NCI-H2081 (cell line): ENCODE data around the gene GREB1.
A peak's percentile ranks its signal among the peaks of the same experiment; 100 is the strongest.

Experiments used
- DNase-seq, 2 experiments: peaks; one replicate each; lab custom pipeline; 2025; lab: John Stamatoyannopoulos, UW

The GREB1 gene, protein sequence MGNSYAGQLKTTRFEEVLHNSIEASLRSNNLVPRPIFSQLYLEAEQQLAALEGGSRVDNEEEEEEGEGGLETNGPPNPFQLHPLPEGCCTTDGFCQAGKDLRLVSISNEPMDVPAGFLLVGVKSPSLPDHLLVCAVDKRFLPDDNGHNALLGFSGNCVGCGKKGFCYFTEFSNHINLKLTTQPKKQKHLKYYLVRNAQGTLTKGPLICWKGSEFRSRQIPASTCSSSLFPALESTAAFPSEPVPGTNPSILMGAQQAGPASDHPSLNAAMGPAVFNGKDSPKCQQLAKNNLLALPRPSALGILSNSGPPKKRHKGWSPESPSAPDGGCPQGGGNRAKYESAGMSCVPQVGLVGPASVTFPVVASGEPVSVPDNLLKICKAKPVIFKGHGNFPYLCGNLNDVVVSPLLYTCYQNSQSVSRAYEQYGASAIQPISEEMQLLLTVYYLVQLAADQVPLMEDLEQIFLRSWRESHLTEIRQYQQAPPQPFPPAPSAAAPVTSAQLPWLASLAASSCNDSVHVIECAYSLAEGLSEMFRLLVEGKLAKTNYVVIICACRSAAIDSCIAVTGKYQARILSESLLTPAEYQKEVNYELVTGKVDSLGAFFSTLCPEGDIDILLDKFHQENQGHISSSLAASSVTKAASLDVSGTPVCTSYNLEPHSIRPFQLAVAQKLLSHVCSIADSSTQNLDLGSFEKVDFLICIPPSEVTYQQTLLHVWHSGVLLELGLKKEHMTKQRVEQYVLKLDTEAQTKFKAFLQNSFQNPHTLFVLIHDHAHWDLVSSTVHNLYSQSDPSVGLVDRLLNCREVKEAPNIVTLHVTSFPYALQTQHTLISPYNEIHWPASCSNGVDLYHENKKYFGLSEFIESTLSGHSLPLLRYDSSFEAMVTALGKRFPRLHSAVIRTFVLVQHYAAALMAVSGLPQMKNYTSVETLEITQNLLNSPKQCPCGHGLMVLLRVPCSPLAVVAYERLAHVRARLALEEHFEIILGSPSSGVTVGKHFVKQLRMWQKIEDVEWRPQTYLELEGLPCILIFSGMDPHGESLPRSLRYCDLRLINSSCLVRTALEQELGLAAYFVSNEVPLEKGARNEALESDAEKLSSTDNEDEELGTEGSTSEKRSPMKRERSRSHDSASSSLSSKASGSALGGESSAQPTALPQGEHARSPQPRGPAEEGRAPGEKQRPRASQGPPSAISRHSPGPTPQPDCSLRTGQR (N-terminal part only)

DNA sequence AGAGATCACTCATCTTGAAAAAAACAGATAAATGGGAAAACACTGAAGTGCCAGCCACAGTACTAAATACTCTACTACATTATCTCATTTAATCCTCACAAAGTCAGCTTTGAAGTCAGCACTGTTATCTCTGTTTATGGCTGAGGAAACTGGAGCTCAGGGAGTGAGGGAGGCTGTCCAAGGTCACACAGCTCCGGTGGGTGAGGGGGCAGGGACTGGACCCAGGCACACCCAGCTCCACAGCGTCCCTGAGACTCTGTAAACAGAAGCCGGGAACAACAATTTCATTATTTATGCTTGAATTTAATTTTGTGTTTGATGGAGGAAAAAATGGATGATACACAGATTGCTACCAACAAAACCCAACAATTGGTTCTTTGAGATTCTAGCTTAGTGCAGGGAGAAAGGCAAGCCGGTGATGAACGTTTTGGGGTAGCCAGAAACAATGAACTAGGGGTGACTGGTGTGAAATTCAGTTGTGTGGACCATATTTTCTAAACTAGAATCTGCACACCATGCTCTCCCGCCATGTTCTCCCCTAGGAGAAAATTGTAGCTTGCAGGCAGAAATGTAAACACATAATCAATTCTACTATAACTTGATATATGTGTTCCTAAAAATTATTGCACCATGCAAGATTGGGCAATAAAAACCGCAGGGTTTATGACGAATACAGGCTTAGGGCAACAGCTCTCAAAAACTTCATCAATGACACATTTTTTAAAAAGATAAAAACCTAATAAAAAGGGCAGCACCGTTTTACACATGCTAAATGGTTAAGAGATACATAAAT is at the start of gene GREB1:
Gene GREB1 (plus strand): TSS at position 768 of the 793 bp plus-strand sequence. CDS start 22,570 bp downstream, outside the sequence.
- peak; percentile 42 to 74 for DNase-seq

DNA sequence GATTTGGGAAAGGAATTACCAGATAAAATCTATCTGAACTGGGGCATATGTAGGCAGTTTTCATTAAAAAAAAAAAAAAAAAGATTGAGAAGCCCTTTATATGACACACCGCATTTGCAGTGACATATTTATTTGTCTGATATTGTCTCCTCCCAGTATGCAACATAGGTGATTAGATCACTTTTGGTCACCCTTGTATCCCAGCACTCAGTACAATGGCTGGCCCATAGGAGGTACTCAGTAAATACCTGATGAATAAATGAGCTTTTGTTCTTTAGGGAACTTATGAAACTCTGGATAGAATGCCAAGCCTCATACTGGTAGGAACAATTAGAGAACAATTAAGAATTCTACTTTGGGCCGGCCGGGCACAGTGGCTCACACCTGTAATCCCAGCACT is 45.0 kb upstream of the GREB1 start:
- no peak for DNase-seq

DNA sequence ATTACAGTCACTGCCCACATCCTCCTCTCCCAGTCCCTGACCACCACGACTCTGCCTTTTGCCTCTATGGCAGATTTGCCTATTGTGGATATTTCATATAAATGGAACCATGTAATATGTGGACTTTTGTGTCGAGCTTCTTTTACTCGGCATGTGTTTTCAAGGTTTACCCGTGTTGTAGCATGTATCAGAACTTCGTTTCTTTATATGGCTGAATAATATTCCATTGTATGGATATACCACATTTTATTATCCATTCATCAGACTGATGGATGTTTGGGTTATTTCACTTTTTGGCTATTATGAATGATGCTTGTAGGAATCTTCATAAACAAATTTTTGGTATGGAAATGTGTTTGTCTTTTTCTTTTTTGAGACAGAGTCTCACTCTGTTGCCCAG is 43.7 kb upstream of the GREB1 start:
- DNase-seq, result no peak

DNA sequence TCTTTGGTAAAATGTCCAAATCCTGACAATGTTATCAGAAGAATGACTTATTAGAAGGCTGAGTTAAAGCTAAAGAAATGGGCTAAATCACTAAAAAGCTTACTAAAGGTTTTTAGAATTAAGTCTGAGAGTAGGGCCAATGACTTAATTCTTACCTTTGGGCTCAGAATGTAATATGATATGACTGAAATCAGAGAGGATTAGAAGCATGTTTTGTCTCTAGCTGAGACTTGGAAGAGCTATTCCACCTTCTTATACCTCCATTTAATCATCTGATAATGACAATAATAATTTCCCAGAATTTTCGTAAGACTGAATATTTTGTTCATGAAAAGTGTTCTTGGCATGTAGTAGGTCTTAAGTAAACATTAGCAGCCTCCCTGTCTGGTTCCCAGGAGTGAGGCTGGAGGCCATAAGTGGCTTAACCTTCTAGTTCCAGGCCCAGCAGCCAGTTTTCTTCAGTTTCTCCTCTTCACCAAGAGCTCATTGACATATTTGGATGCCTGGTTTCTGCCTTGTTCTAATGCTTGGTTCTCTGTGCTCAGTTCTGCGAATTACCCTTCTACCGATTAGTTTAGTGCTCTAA is 42.4 kb upstream of the GREB1 start:
- DNase-seq, result no peak

DNA sequence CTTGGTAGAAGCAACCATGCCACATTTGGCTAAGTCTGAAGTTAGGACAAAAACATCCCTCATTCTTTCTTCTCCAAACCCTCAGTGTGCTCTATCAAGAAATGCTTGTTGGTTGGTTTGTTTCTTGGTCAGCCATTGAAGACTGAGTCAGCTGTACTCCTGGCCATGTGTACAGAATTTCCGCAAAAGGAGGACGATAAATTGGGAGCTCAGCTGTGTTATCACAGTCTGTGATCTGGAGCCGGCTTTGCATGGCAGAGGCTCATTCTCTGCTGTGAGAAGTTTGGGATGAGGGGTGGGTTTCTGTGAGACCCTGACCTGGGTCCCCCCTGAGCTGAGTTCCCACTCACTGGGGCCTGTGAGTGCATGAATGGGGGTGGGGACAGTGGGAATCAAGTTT is 41.6 kb upstream of the GREB1 start:
- DNase-seq, result no peak

DNA sequence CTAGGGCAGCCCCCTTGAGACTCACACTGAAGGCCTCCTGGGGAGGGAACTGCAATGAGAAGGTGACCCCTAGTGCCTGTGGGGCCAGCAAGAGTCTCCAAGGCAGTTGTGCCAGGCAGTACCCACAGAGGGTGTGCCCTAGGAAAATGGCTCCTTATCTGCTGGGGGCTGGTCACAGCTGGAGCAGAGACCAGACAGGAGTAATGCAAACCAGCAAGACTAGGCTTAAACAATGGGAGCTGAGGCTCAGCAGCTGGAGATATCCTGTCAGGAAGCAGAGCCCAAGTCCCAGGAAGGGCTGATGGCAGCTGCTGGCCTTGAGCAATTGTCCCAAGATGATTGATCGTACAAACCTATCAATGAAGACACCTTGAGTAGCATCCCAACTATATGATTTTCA is 41.1 kb upstream of the GREB1 start:
- DNase-seq, result no peak

DNA sequence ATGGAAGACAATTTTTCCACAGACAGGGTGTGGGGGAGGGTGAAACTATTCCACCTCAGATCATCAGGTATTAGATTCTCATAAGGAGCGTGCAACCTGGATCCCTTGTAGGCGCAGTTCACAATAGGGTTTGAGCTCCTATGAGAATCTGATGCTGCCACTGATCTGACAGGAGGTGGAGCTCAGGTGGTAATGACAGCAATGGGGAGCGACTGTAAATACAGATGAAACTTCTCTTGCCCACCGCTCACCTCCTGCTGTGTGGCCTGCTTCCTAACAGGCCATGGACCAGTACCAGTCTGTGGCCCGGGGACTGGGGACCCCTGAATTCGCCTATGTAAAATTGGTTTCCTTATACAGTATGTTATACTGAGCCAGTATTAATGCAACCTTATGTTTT is 40.6 kb upstream of the GREB1 start:
- DNase-seq, result no peak

DNA sequence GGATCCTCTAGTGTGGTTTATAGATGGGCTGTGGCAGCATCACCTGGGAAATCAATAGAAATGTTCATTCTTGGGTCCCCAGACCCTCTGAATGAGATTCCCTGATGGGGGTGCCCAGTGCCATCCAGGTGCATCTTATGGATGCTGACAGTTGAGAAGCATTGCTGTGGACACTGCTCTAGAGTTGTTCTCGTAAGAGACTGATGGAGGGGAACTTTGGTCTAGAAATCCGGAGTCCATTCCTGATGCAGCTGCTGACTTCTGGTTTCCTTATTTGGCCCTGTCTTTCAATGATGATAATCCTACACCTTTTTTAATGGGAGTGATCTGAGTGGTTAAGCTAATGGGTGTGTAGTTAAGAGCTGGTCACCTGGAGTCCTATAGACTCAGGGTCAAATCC is 39.5 kb upstream of the GREB1 start:
- no peak for DNase-seq

DNA sequence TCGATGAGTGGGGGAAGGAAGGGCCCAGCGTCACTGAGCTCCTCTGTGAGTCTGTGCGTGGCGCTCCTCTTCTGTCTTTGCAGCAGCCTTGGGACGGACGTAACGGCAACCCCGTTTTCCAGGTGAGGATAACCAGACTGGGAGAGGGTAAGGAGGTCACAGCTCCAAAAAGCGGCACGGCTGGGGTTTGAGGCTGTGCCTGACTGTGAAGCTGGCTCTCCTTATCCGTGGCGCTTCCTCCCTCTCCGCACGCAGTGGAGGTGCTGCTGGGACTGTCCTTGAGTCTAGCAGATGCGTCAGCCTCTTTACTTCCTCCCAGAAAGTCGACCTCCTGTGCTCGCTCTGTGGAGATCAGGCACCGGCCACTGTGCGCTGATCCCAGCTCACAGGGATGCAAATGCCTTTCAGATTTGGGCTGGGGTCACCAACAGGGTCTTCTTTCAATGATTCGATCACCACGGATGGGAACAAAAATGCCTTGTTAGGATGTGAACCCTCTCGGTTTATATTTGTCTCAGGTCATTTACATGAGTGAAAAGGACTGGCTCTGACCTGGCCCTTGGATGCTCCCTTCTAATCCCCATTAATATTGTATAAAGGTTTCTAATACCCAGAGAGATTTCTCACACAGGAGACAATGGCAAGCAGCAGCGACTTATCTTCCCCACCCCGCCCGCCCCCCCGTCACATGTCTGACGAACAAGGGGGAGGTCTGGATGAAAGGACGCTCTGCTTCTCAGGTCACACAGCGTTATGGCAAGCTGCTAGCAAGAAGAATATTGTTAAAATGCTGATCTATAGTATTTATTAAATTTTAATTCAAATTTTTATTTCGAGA is 37.8 kb upstream of the GREB1 start:
- DNase-seq, result no peak

DNA sequence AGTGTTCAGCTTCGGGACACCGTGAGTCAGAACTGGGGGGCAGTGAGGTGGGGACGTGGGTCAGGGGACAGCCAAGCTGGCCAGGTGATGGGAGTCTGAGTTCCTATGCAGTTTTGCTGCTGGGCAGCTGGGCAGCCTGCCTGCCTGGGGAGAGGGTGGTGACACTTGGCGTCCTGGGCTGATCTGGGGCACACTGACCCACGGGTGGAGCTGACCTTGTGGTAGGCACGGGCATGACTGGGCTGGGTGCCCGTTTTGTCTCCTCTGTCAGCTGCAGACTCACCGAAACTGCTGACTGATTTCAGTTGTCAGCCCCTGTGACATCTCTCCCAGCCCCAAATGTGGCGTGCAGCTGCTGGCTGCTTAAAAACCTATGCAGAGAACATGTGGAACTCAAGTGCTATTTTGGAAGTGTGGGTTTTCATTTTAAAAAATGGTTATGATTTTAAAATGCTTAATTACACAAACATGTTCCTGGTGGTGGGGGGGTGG is 35.3 kb upstream of the GREB1 start:
- DNase-seq, result no peak

DNA sequence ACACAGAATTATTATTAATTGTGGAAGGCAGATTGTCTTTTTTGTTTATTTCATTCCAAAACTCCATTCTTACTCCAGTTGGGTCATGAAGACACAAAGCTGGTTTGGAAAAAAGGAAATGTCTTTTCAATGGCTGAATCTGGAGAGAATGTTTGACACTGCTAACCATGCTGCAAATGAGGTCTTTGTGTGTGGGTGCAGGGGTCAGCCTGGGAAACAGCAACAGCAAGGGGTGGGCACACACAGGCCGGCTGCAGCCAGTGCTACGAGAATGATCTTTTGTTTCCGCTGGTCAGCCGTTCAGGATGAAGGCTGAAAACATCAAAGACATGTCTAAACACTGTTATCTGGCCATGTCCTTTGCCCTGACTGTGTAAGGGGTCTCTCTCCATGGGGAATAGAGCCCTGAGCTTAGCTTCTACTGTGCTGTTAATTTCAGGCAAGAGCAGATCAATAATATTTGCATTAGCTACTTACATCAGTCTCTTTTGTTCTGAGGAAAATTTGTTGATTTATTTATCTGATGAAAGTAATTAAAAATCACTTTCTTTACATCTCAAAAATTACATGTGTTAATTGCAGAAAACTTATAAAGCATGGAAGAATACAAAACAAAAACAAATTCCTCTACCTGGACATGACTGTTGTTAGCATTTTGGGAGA is 34.6 kb upstream of the GREB1 start:
- DNase-seq, result no peak

DNA sequence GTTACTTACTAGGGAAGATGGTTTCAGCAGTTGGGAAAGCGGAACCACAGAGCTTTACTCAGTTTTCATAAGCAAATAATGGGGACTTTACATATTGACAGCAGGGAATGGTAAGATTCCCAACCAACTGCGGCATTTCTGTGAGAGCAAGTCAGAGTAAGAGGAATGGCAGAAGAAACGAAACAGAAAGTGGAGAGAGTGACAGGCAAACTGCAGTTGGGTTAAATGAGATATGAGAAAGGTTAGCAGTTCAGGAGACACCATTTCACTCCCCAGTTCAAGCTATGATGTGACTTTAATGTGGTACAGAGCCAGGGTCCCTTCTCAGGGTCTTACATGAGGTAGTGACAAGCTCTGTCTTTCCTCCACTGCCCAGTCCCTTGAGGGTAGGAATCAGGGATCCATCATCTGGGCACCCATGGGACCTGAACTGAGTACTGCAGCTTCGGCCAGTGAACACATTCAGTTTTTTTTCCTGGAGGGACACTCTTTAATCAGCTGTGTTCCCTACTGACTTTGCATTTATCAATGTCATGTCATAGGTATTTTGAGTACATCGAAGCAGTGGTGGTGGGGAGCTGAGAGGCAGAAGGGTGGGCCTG is 33.0 kb upstream of the GREB1 start:
- DNase-seq, result no peak

DNA sequence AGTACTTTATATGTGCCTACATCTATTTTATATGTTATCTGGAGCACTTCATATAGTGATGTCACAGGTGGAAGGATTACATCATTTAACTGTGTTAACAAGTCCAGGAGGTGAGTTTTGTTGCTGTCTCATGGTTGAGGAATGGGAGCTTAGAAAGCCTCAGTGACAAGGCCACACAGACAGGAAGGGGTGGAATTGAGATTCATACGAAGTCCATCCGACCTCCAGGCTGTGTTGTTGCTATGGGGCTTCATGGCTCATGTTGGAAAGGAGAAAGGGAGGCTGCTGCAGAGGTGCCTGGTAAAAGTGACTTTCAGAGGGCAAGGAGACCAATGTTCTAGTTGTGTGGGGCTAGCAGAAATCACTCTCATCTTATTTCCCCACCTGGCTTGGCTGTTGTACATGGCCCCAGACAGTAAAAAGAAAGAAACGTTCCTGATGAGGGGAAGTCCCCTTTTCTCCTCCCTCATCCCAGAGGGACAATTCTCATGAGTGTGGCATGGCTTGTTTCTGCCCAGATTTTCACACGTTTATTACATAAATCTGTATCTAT is 31.0 kb upstream of the GREB1 start:
- DNase-seq, result no peak

DNA sequence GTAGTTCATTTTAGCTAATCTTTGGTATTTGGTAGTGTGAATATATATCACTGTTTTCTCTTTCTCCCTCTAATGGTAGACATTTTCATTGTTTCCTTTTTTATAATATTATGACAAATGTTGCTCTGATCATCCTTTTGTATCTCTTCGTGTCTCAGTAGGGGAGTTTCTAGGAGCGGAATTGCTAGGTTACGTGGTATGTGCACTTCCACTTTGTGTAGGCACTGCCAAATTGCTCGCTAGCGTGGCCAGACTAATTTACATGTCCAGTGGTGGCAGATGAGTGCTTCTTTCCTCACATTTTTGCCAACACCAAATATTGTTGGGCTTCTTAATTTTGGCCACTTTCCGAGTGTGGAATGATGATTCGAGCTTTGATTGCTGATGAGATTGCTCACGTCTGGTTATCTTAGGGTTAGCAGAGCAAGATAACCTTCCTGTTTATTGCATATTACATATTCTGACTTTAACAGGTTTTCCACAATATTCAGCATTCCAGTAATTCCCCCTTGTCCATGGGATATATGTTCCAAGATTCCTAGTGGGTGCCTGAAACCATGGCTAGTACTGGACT is 30.4 kb upstream of the GREB1 start:
- DNase-seq, result no peak

DNA sequence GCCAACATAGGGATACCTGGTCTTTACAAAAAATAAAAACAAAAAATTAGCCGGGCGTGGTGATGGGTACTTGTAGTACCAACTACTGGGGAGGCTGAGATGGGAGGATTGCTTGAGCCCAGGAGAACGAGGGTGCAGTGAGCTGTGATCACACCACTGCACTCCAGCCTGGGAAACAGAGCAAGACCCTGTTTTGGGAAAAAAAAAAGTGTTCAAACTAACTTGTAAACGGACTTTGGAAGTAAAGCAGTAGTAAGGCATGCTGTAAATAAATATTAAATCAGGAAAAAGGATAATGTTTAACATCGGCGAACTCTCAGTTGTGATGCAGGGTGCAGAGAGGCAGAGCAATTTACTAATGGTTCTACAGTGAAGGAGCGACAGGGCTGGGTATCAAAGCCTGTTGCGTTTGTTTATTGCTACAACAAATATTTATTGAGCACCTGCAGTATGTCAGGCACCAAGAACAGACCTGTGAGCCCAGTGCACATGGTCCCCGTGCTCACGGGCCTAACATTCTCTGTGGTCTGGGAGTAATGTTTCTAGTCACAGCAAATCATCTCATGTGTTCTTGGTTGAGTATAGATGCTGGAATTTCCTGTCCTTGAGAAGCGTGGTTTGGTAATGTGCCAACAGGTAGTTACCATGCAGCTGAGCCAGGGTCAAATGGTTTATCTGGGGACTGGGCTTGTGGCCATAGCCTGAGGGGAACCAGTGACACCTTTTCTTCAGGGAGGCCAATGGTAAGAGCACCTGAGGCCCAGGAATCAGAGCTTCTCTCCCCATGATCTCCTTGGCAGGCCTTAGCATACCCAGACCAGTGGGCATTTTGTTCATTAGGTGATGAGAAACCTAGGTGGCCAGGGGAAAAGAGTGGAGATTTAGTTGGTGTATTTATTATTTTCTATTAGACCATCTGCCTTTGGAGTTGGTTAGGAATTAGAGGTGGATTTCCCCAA is 27.9 kb upstream of the GREB1 start:
- no peak for DNase-seq

DNA sequence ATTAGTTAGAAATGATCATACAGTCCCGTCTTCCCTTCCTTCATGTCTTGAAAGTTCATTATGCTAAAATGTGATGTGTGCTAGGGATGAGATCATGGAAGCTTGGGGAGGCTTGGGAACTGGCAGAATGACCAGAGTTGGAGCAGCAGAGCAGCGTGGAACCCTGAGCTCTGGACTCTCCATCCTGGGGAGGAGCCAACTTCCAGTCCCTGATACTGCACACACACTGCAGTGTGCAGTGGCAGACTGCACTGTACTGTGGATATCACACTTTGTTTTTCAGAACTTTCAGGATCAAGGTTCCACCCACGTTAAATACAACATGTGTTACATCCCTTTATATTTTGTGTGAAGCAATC is 27.3 kb upstream of the GREB1 start:
- no peak for DNase-seq

DNA sequence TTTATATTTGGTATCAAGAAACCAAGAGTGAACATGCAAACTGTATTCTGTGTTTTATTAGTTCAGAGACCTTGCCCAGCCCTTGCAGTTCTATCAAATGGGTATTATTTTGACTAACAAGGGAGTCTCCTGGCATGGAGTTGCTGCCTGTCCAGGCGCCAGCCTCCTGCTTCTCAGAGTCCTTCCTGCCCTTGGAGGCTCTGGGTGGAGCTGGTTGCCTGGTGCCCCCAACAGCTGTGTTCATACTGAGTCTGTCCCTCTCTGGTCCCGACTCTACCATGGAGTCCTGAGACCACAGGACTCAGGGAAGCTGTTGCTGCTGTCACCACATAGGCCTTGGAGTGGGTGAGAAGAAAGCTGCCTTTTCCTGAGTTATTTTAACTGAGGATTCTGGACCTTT is 26.3 kb upstream of the GREB1 start:
- no peak for DNase-seq
